ENCODE data around the gene MICAL2.

Gene MICAL2

GRCh38 chr11:12266943-12267342 lies 156.6 kb downstream of the MICAL2 start:
- in situ Hi-C loops (cut with MboI; ENCODE audit: low pct_unique_long_range_greater_than_20kb, low sequenced_read_pairs, unreplicated experiment): loop anchor here (10.0 kb wide), 1 partner anchor 212 kb away; no protein-coding TSS in a partner anchor
- no peak for TF ChIP-seq CTCF (IDR thresholded peaks at IDR 0.05; ENCODE audit: extremely low read depth, insufficient read depth, missing control alignments)
- no peak for DNase-seq (ENCODE audit: low spot score)

GRCh38 chr11:12267921-12268320 lies 157.5 kb downstream of the MICAL2 start:
- in situ Hi-C loops (cut with MboI; ENCODE audit: low pct_unique_long_range_greater_than_20kb, low sequenced_read_pairs, unreplicated experiment): loop anchor here (10.0 kb wide), 1 partner anchor 213 kb away; no protein-coding TSS in a partner anchor
- DNase-seq (ENCODE audit: low spot score): no peak
- no peak for TF ChIP-seq CTCF (IDR thresholded peaks at IDR 0.05; ENCODE audit: extremely low read depth, insufficient read depth, missing control alignments)

GRCh38 chr11:12269104-12269441 lies 158.7 kb downstream of the MICAL2 start:
- in situ Hi-C loops (cut with MboI; ENCODE audit: low pct_unique_long_range_greater_than_20kb, low sequenced_read_pairs, unreplicated experiment): loop anchor here (10.0 kb wide), 1 partner anchor 214 kb away; no protein-coding TSS in a partner anchor
- DNase-seq (ENCODE audit: low spot score): no peak

GRCh38 chr11:12269446-12270214 lies 159.2 kb downstream of the MICAL2 start:
- TF ChIP-seq CTCF (IDR thresholded peaks at IDR 0.05; ENCODE audit: extremely low read depth, insufficient read depth, missing control alignments): no peak
- no peak for DNase-seq (ENCODE audit: low spot score)
- in situ Hi-C loops (cut with MboI; ENCODE audit: low pct_unique_long_range_greater_than_20kb, low sequenced_read_pairs, unreplicated experiment): loop anchor here (10.0 kb wide), 1 partner anchor 215 kb away; no protein-coding TSS in a partner anchor

More at GRCh38 chr11:12269104-12269441, 158.7 kb downstream of the MICAL2 start:
- no peak for TF ChIP-seq CTCF (IDR thresholded peaks at IDR 0.05; ENCODE audit: extremely low read depth, insufficient read depth, missing control alignments)

- no peak for DNase-seq (ENCODE audit: low spot score)
- in situ Hi-C loops (cut with MboI; ENCODE audit: low pct_unique_long_range_greater_than_20kb, low sequenced_read_pairs, unreplicated experiment): no loop called here
- TF ChIP-seq CTCF (IDR thresholded peaks at IDR 0.05; ENCODE audit: extremely low read depth, insufficient read depth, missing control alignments): no peak
These were observed 159.9 kb downstream of the MICAL2 start for GRCh38 chr11:12270215-12270797.

GRCh38 chr11:12270817-12271216 lies 160.4 kb downstream of the MICAL2 start:
- in situ Hi-C loops (cut with MboI; ENCODE audit: low pct_unique_long_range_greater_than_20kb, low sequenced_read_pairs, unreplicated experiment): no loop called here
- no peak for DNase-seq (ENCODE audit: low spot score)
- no peak for TF ChIP-seq CTCF (IDR thresholded peaks at IDR 0.05; ENCODE audit: extremely low read depth, insufficient read depth, missing control alignments)

Data from GM13977 (cell line).